HCT116 (cell line): ENCODE results near the gene GNAO1. TPM values are rescaled to one million over a fixed set of nuclear protein-coding genes. Genes with fewer than 3 reads are reported as not detected.

Experiments
- ATAC-seq: fragments of 200-7000 bp; cut with Tn5 transposase; 2 replicates; pipeline ENCODE4 v1.9.1; 2020; ENCODE audit warnings: mild to moderate bottlenecking, moderate library complexity
- BruUV-seq: library from RNA; stranded (reverse); fragments of 400-500 nt; replicated peaks from 2 replicates; lab custom pipeline; 2021; lab: Mats Ljungman, UMichigan
- CTCF ChIA-PET: fragments of 300-600 bp; sonication (Branson Sonifier 250); formaldehyde crosslinking; loops from one replicate; lab custom pipeline; 2021; ENCODE audit warnings: antibody characterized with exemption; lab: Charles Lee
- POLR2A ChIA-PET: fragments of 300-600, 350-600 bp; sonication (Branson Sonifier 250); formaldehyde crosslinking; loops from one replicate; lab custom pipeline; 2021; ENCODE audit warnings: antibody characterized with exemption; lab: Charles Lee
- RAD21 ChIA-PET, 2 experiments: fragments of 300-600 bp; sonication (Branson Sonifier 250); formaldehyde crosslinking; loops; one replicate each; lab custom pipeline; 2023; ENCODE audit warnings: low total read pairs in 2 of 2; ENCODE audit not compliant: uncharacterized antibody in 2 of 2, unreplicated experiment in 2 of 2, low non-redundant PET in 1 of 2; lab: Charles Lee
- DNase-seq: peaks from one replicate; pipeline ENCODE4 v3.0.0-alpha.2; 2010; ENCODE audit warnings: low read depth, low spot score
- H2AFZ ChIP-seq: fragments of 200-600 bp; shearing (Covaris generic), sonication (generic); 2 replicates; pipeline ENCODE4 v1.6.1; 2017; ENCODE audit warnings: low read depth, mixed run types, mixed read lengths, antibody characterized with exemption, low read length; ENCODE audit not compliant: poor library complexity, severe bottlenecking
- H3K27ac ChIP-seq: 2 replicates; pipeline ENCODE4 v1.5.1; 2012; ENCODE audit warnings: low read depth, low read length
- H3K27me3 ChIP-seq: fragments of 200-600 bp; sonication (generic); 2 replicates; pipeline ENCODE4 v1.6.1; 2016; ENCODE audit warnings: mixed run types, low read length, mixed read lengths; ENCODE audit not compliant: insufficient read depth
- H3K36me3 ChIP-seq, 2 experiments: fragments of 200-500 bp in 1 of 2; fragments of 200-600 bp in 1 of 2; sonication (Bioruptor generic) in 1 of 2; sonication (generic) in 1 of 2; 2 replicates each; pipeline versions ENCODE4 v1.5.1 to v1.6.1; 2014 to 2016; ENCODE audit warnings: low read length in 2 of 2, inconsistent platforms in 1 of 2, mixed read lengths in 1 of 2, mixed run types in 1 of 2; ENCODE audit not compliant: insufficient read depth in 2 of 2, control insufficient read depth in 1 of 2
- H3K4me1 ChIP-seq, 2 experiments: fragments of 200-600 bp in 1 of 2; sonication (generic) in 1 of 2; 2 replicates each; pipeline versions ENCODE4 v1.5.1 to v1.6.1; 2012 to 2017; ENCODE audit warnings: low read length in 2 of 2, inconsistent platforms in 1 of 2, mild to moderate bottlenecking in 1 of 2, mixed read lengths in 1 of 2, mixed run types in 1 of 2, moderate library complexity in 1 of 2; ENCODE audit not compliant: insufficient read depth in 2 of 2, control insufficient read depth in 1 of 2
- H3K4me2 ChIP-seq: fragments of 200-600 bp; sonication (generic); 2 replicates; pipeline ENCODE4 v1.6.1; 2017; ENCODE audit warnings: mixed run types, low read length, mixed read lengths
- H3K4me3 ChIP-seq, 2 experiments: fragments of 200-600 bp in 1 of 2; sonication (generic) in 1 of 2; replicated peaks in 1 of 2; 2 replicates each; pipeline ENCODE4 v1.5.1; 2011 to 2016; ENCODE audit warnings: low read length in 2 of 2, control low read depth in 1 of 2, low read depth in 1 of 2, mild to moderate bottlenecking in 1 of 2, mixed read lengths in 1 of 2, mixed run types in 1 of 2
- H3K79me2 ChIP-seq: fragments of 200-600 bp; sonication (generic); 2 replicates; pipeline ENCODE4 v1.6.1; 2017; ENCODE audit warnings: mild to moderate bottlenecking, mixed run types, low read length, moderate library complexity, mixed read lengths; ENCODE audit not compliant: insufficient read depth
- H3K9ac ChIP-seq: fragments of 200-600 bp; sonication (generic); 2 replicates; pipeline ENCODE4 v1.6.1; 2016; ENCODE audit warnings: low read length, mixed read lengths
- H3K9me2 ChIP-seq: fragments of 200-600 bp; sonication (generic), shearing (Covaris generic); 2 replicates; pipeline ENCODE4 v1.6.1; 2017; ENCODE audit warnings: mixed run types, mild to moderate bottlenecking, moderate library complexity; ENCODE audit not compliant: insufficient read depth
- H3K9me3 ChIP-seq, 2 experiments: fragments of 200-500 bp in 1 of 2; fragments of 200-600 bp in 1 of 2; sonication (Bioruptor generic) in 1 of 2; sonication (generic) in 1 of 2; 2 replicates each; pipeline ENCODE4 v1.6.1; 2014 to 2017; ENCODE audit warnings: low read length in 2 of 2, mixed read lengths in 2 of 2, inconsistent platforms in 1 of 2, low read depth in 1 of 2, mild to moderate bottlenecking in 1 of 2, mixed run types in 1 of 2, moderate library complexity in 1 of 2; ENCODE audit not compliant: control insufficient read depth in 1 of 2, insufficient read depth in 1 of 2
- H4K20me1 ChIP-seq: fragments of 200-600 bp; sonication (generic), shearing (Covaris generic); 2 replicates; pipeline ENCODE4 v1.6.1; 2017; ENCODE audit warnings: mixed run types, mild to moderate bottlenecking, moderate library complexity; ENCODE audit not compliant: insufficient read depth
- CBX3 ChIP-seq: IDR thresholded peaks from 2 replicates; pipeline ENCODE4 v1.6.1; 2012; ENCODE audit warnings: low read depth
- CEBPB ChIP-seq: IDR thresholded peaks from 2 replicates; pipeline ENCODE4 v1.6.1; 2012; ENCODE audit warnings: low read depth
- ELF1 ChIP-seq: IDR thresholded peaks from 2 replicates; pipeline ENCODE4 v1.6.1; 2012; ENCODE audit warnings: low read depth, borderline replicate concordance
- EZH2phosphoT487 ChIP-seq: fragments of 200-600 bp; IDR thresholded peaks from 2 replicates; pipeline ENCODE4 v1.6.1; 2018; ENCODE audit warnings: antibody characterized with exemption, borderline replicate concordance
- FOSL1 ChIP-seq: IDR thresholded peaks from 2 replicates; pipeline ENCODE4 v1.6.1; 2012; ENCODE audit warnings: low read depth
- JUND ChIP-seq: IDR thresholded peaks from 2 replicates; pipeline ENCODE4 v1.6.1; 2012
- RAD21 ChIP-seq: IDR thresholded peaks from 2 replicates; pipeline ENCODE4 v1.6.1; 2012; ENCODE audit warnings: low read depth, mild to moderate bottlenecking
- SIN3A ChIP-seq: IDR thresholded peaks from 2 replicates; pipeline ENCODE4 v1.6.1; 2012; ENCODE audit warnings: low read depth
- TCF7L2 ChIP-seq: IDR thresholded peaks from 2 replicates; pipeline ENCODE4 v1.7.0; 2011; ENCODE audit warnings: borderline replicate concordance, inconsistent platforms; ENCODE audit not compliant: insufficient read depth, insufficient read length; ENCODE audit errors: extremely low read depth
- intact Hi-C: fragments of 100-400 bp; cut with micrococcal nuclease; formaldehyde crosslinking; loops from 2 replicates; pipeline ENCODE4 v1.10.0; 2022
- total RNA-seq: library from RNA; stranded (reverse); gene quantifications from one replicate; pipeline ENCODE4 v1.2.1, GENCODE V29; 2021; ENCODE audit not compliant: unreplicated experiment
- TF ChIP-seq, protein P1 (sequence below): IDR thresholded peaks from 2 replicates; pipeline ENCODE4 v1.6.1; 2012
- TF ChIP-seq, protein P2 (sequence below): IDR thresholded peaks from 2 replicates; pipeline ENCODE4 v1.6.1; 2012; ENCODE audit warnings: low read depth
- TF ChIP-seq, protein P3 (sequence below): IDR thresholded peaks from 2 replicates; pipeline ENCODE4 v1.6.1; 2012
- TF ChIP-seq, protein P4 (sequence below): IDR thresholded peaks from 2 replicates; pipeline ENCODE4 v1.6.1; 2011; ENCODE audit warnings: mild to moderate bottlenecking, low read length, moderate library complexity; ENCODE audit not compliant: insufficient replicate concordance; ENCODE audit errors: extremely low read depth

GNAO1 gene
- total RNA-seq, 1 experiment from 2014 or later, result 0.12 TPM

DNA sequence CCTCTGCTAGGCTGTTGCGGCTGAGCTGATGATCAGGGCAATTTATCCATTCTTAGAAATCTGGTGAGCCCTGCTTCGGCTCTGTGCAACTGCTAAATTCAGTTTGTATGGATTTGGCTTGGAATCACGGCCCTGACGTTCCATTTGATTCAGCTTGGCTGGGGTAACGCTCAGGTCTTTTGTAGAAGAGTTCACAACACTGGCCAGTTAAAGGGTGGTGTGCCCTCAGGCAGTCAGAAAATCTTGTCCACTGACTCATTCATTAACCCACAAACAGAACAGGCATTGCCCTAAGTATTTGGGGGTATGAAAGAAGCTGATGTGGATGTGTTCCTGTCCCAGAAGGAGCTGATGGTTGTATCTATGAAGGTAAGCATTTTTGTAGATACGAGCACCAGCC is 53.9 kb downstream of the GNAO1 start:
- Histone ChIP-seq H3K36me3 (no peaks in the 10 kb centered on the region), H3K79me2 (no peaks in the 10 kb centered on the region)
- CTCF ChIA-PET, result no interaction called here
- TF ChIP-seq TCF7L2 (no peak), EZH2phosphoT487 (no peak), FOSL1 (no peak), ELF1 (no peak), SIN3A (no peak), CBX3 (no peak), JUND (no peak), RAD21 (no peak), CEBPB (no peak)
- TF ChIP-seq, protein P1, sequence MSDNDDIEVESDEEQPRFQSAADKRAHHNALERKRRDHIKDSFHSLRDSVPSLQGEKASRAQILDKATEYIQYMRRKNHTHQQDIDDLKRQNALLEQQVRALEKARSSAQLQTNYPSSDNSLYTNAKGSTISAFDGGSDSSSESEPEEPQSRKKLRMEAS, result no peak
- TF ChIP-seq, protein P2, sequence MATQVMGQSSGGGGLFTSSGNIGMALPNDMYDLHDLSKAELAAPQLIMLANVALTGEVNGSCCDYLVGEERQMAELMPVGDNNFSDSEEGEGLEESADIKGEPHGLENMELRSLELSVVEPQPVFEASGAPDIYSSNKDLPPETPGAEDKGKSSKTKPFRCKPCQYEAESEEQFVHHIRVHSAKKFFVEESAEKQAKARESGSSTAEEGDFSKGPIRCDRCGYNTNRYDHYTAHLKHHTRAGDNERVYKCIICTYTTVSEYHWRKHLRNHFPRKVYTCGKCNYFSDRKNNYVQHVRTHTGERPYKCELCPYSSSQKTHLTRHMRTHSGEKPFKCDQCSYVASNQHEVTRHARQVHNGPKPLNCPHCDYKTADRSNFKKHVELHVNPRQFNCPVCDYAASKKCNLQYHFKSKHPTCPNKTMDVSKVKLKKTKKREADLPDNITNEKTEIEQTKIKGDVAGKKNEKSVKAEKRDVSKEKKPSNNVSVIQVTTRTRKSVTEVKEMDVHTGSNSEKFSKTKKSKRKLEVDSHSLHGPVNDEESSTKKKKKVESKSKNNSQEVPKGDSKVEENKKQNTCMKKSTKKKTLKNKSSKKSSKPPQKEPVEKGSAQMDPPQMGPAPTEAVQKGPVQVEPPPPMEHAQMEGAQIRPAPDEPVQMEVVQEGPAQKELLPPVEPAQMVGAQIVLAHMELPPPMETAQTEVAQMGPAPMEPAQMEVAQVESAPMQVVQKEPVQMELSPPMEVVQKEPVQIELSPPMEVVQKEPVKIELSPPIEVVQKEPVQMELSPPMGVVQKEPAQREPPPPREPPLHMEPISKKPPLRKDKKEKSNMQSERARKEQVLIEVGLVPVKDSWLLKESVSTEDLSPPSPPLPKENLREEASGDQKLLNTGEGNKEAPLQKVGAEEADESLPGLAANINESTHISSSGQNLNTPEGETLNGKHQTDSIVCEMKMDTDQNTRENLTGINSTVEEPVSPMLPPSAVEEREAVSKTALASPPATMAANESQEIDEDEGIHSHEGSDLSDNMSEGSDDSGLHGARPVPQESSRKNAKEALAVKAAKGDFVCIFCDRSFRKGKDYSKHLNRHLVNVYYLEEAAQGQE, result no peak
- TF ChIP-seq, protein P3, sequence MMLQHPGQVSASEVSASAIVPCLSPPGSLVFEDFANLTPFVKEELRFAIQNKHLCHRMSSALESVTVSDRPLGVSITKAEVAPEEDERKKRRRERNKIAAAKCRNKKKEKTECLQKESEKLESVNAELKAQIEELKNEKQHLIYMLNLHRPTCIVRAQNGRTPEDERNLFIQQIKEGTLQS, result no peak
- TF ChIP-seq, protein P4, sequence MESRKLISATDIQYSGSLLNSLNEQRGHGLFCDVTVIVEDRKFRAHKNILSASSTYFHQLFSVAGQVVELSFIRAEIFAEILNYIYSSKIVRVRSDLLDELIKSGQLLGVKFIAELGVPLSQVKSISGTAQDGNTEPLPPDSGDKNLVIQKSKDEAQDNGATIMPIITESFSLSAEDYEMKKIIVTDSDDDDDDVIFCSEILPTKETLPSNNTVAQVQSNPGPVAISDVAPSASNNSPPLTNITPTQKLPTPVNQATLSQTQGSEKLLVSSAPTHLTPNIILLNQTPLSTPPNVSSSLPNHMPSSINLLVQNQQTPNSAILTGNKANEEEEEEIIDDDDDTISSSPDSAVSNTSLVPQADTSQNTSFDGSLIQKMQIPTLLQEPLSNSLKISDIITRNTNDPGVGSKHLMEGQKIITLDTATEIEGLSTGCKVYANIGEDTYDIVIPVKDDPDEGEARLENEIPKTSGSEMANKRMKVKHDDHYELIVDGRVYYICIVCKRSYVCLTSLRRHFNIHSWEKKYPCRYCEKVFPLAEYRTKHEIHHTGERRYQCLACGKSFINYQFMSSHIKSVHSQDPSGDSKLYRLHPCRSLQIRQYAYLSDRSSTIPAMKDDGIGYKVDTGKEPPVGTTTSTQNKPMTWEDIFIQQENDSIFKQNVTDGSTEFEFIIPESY, result no peak
- TF ChIP-seq, all 23 proteins: peak for 0
- intact Hi-C loops, result no loop called here
- Histone ChIP-seq H3K27me3 (peaks cover 6% of the 10 kb centered on the region; the same call in 1 of the 2 replicates), H3K27ac (no peak overlapping the region), H2AFZ (no peak overlapping the region), H3K9me2 (no peaks in the 10 kb centered on the region), H4K20me1 (no peaks in the 10 kb centered on the region), H3K4me1 (peaks cover 0 to 10% of the 10 kb centered on the region in 2 experiments; a peak in 1 of 4 replicates), H3K9me3 (no peaks in the 10 kb centered on the region), H3K4me3 (no peak overlapping the region), H3K4me2 (no peak overlapping the region), H3K9ac (no peak overlapping the region)
- no TSS peak for BruUV-seq
- ATAC-seq, result no peak
- ChIA-PET RAD21 (no interaction called here), POLR2A (no interaction called here)
- DNase-seq, result no peak
